H1 (cell line): ENCODE data around the gene EIF2B5.

Experiments used
- EP300 ChIP-seq, 2 experiments: IDR thresholded peaks; 1 replicate in 1 of 2; 2 replicates in 1 of 2; pipeline ENCODE4 v1.6.1; 2011 to 2012; ENCODE audit warnings: low read depth in 2 of 2, low read length in 2 of 2, mild to moderate bottlenecking in 2 of 2, borderline replicate concordance in 1 of 2, inconsistent platforms in 1 of 2, moderate library complexity in 1 of 2
- HDAC2 ChIP-seq, 2 experiments: fragments of 300-600 bp in 1 of 2; sonication (generic) in 1 of 2; IDR thresholded peaks; 2 replicates each; pipeline ENCODE4 v1.6.1; 2011 to 2012; ENCODE audit warnings: low read depth in 2 of 2, low read length in 2 of 2, mild to moderate bottlenecking in 2 of 2, moderate library complexity in 2 of 2, borderline replicate concordance in 1 of 2, inconsistent platforms in 1 of 2
- MAFK ChIP-seq: IDR thresholded peaks from 2 replicates; pipeline ENCODE4 v1.6.1; 2012; ENCODE audit warnings: low read depth, mild to moderate bottlenecking, improper control_type of control experiment, low read length
- MAX ChIP-seq: IDR thresholded peaks from 2 replicates; pipeline ENCODE4 v1.6.1; 2012; ENCODE audit warnings: inconsistent platforms
- NRF1 ChIP-seq: IDR thresholded peaks from 2 replicates; pipeline ENCODE4 v1.6.1; 2011; ENCODE audit warnings: mild to moderate bottlenecking, low read depth, low read length, improper control_type of control experiment
- PHF8 ChIP-seq: fragments of 200-600 bp; sonication (generic); conservative IDR thresholded peaks from 2 replicates; pipeline ENCODE4 v1.7.1; 2012; ENCODE audit warnings: low read depth, mild to moderate bottlenecking, inconsistent platforms, low read length, moderate library complexity
- POLR2AphosphoS5 ChIP-seq: IDR thresholded peaks from 2 replicates; pipeline ENCODE4 v1.6.1; 2011; ENCODE audit warnings: low read depth, low read length
- SP1 ChIP-seq: IDR thresholded peaks from 2 replicates; pipeline ENCODE4 v1.6.1; 2011; ENCODE audit warnings: low read depth, low read length
- ZNF274 ChIP-seq: IDR thresholded peaks from 2 replicates; pipeline ENCODE4 v1.7.0; 2012; ENCODE audit warnings: low read length, borderline replicate concordance; ENCODE audit errors: extremely low read depth
- TF ChIP-seq, protein P1 (sequence below), 3 experiments: IDR thresholded peaks; 1 replicate in 2 of 3; 2 replicates in 1 of 3; pipeline versions ENCODE4 v1.5.1 to v1.6.1; 2011; ENCODE audit warnings: low read length in 3 of 3, mild to moderate bottlenecking in 3 of 3, inconsistent platforms in 2 of 3, low read depth in 1 of 3, moderate library complexity in 1 of 3; ENCODE audit not compliant: insufficient read depth in 1 of 3; ENCODE audit errors: control extremely low read depth in 1 of 3

GRCh38 chr3:184175981-184176376 lies 40.8 kb downstream of the EIF2B5 start:
- no peak for TF ChIP-seq MAFK
- TF ChIP-seq EP300 (IDR thresholded peaks at IDR 0.05; ENCODE audit: borderline replicate concordance in 1 of 2, low read depth in 2 of 2, low read length in 2 of 2): no peak
- TF ChIP-seq HDAC2 (IDR thresholded peaks at IDR 0.05; ENCODE audit: borderline replicate concordance in 1 of 2, low read depth in 2 of 2, low read length in 2 of 2): no peak
- no peak for TF ChIP-seq PHF8
- TF ChIP-seq ZNF274: no peak
- no peak for TF ChIP-seq POLR2AphosphoS5
- TF ChIP-seq NRF1: no peak
- TF ChIP-seq MAX: no peak
- TF ChIP-seq, protein P1, sequence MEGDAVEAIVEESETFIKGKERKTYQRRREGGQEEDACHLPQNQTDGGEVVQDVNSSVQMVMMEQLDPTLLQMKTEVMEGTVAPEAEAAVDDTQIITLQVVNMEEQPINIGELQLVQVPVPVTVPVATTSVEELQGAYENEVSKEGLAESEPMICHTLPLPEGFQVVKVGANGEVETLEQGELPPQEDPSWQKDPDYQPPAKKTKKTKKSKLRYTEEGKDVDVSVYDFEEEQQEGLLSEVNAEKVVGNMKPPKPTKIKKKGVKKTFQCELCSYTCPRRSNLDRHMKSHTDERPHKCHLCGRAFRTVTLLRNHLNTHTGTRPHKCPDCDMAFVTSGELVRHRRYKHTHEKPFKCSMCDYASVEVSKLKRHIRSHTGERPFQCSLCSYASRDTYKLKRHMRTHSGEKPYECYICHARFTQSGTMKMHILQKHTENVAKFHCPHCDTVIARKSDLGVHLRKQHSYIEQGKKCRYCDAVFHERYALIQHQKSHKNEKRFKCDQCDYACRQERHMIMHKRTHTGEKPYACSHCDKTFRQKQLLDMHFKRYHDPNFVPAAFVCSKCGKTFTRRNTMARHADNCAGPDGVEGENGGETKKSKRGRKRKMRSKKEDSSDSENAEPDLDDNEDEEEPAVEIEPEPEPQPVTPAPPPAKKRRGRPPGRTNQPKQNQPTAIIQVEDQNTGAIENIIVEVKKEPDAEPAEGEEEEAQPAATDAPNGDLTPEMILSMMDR (IDR thresholded peaks at IDR 0.05; ENCODE audit: control extremely low read depth in 1 of 3, insufficient read depth in 1 of 3, low read depth in 1 of 3, low read length in 3 of 3): no peak
- no peak for TF ChIP-seq SP1
